ENCODE measurements around the gene UNC50.

The UNC50 gene

DNA sequence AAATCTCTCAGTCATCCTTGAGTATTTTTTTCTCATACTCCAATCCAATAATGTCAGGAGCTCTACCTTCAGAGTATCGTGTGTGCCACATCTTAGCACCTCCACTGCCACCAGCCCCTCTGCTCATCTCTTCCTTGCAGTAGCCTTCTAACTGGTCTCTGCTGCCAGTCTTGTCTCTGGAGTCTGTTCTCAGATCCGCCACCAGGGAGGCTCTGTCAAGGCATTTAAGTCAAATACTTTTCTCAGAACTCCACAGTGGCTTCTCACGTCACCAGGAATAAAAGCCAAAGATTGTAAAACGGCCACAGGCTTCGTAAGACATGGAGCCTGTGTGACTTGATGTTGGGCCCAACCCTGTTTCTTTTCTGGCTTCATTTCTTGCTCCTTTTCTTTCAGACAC, 7.1 kb downstream of the UNC50 start:
- no peak for DNase-seq

DNA sequence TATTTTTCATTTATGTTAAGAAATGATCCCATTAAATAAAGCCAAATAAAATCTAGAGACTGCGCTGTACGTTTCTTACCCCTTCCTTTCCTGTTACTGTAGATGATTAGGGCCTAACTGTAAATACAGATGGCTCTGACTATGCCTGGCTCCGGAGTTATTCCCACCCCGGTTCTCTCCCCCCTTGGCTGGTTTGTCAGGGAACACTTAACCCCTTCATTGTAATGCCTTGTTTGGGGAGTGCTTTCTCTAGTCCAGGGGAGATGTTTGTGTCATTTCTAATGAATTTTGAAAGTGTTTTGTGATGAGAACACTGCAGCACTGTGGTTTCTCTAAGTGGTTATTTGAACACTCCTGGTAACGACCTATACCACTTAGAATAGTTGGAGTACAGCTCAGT, 8.8 kb downstream of the UNC50 start:
- DNase-seq: no peak

DNA sequence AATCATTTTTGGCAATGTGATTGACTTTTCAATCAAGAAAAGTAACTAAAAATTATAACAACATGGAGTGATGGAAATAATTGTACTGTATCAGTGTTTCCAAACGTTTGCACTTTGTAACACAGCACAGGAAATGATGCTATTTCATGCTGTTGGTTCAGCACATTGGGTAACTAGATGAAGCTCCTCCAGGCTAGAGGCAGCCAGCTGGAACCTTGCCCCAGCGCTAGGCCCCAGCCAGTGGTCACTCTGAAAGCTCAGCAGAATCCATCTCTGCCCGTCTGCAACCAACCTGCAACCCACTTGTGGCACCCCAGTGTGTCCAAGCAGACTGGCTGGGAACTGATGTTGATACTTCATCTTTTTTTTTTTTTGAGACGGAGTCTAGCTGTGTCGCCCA, 15.3 kb downstream of the UNC50 start:
- DNase-seq: no peak

DNA sequence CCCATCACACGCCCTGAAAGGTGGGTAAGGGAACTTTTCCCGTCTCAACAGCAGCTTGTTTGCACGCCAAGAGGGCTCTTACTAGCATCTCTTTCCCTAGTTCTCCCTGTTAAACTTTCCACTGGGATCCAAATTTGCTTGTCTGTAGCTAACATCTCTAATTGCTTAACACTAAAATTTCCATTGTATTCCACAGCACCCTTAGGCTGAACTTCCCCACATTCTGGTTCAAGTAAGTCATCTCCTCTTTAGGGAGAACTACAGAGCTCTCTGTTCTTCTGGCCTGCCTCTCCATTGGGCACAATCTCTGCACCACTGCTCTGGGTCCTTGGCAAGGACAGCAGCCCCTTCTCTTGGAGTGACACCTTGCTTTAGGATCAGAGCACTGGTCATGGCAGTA, 24.0 kb downstream of the UNC50 start:
- no peak for DNase-seq

DNA sequence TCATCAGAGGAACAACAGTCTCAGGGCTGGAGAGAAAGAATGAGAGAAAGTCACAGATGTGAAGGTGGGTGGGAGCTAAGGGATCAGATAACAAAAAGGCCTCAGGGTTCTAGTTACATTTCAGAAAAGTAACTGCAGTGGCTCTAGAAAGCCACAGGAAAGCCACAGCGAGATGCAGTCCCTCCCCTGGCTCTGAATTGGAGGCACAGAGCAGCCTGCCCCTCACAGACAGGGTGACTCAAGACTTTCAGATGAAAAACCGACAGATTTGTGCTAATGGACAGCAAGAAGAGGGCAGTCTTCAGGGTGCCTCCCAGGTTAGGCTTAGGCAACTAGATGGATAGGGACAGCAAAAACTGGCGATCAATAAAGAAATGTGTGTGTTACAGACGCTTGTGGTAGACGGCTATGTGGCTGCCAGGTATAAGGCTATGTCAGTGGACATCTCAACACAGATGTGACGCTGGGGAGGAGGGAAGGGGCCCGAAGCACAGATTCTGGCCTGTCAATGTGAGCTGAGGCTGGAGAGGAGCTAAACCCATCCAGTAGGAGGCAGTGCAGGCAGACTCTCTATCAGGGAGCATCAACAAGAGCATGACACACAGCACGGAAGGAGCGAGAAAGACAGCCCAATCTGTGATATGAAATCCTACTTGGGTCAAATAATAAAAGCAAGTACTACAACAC, 26.2 kb downstream of the UNC50 start:
- peak; percentile 56 for DNase-seq

DNA sequence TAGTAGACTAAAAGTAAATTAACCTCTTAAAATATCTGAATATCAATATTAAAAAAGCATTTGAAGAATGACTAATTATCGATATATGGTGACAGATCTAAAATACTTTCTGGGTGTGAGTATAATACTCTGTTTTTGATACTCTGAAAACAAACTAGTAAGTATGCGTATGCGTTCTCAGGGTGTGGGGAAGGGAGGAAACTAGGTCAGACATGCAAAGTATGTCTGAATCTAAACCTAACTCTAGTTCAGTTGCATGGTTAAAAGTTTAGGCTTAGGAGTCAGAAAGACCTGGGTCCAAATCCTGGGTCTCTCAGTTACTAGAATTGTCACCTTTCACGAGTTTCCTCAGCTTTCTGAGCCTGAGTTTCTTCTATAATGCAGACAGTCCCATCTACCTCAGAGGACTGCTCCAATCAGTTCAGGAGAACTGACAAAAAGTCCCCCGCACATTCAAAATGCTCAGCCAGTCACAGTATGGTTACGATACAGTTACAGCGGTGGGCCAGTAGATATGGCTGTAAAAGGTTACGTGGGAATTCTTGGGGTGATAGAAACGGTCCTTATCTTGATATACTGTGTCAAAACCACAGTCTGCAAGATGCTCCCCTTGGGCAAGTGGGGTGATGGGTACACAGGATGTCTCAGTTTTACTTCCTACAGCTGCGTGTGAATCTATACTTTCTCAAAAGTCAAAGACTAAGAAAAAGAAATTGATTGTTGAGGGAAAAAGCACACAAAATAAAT, 29.2 kb downstream of the UNC50 start:
- DNase-seq: peak; percentile 51

DNA sequence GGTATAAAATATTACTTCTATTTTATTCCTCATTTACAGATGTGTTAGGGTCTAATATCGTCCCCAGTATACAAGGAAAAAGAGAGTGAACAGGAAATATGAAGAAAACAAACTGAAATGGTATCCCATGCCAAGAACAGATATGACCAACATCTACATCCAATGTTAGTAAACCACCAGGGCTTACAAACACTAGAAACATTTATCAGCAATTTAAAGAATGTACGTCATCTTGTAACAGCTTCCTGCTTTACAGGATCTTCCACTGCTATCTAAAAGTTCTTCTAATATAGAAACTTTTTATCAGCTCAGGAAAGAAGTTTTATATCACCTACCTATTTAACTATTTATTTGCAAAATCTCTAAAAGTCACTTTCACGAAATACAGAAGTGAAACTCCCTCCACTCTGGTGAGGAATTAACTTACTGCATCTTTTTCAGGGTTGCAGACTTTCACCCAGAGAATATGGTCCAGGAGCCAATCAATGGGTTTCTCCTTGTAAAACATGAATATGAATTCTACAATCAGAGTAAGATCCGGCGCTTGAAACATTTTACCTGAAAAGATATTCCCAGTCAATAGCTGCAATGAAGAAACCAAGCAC, 35.2 kb downstream of the UNC50 start:
- DNase-seq: no peak

DNA sequence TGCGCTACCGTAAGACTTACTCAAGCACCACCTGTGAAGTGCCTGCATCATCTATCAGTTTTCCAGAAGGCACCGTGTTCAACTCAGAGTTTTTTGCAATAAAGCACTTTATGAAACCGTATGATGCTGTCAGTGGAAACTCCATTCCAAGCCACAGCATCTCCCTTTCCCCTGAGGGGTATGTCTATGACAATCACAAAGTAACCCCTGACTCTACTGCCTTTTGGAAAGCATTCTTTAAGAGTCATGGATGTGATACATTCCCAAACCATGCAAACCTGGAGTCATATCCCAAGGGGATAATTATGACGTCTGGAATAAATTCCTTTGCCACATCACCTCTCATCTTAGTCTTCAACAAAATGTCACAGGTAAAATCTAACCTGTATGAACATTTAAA, 39.2 kb downstream of the UNC50 start:
- DNase-seq: no peak

DNA sequence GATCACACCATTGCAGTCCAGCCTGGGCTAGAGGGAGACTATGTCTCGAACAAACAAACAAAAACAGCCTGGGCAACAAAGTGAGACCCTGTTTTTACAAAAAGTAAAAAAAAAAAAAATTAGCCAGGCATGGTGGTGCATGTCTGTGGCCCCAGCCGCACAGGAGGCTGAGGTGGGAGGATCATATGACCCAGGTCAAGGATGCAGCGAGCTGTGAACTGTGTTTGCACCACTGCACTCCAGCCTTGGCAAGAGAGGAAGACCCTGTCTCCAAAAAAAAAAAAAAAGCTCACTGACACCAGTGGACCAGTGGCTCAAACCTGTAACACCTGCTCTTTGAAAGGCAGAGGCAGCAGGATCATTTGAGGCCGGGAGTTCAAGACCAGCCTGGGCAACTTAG, 40.1 kb downstream of the UNC50 start:
- no peak for DNase-seq

DNA sequence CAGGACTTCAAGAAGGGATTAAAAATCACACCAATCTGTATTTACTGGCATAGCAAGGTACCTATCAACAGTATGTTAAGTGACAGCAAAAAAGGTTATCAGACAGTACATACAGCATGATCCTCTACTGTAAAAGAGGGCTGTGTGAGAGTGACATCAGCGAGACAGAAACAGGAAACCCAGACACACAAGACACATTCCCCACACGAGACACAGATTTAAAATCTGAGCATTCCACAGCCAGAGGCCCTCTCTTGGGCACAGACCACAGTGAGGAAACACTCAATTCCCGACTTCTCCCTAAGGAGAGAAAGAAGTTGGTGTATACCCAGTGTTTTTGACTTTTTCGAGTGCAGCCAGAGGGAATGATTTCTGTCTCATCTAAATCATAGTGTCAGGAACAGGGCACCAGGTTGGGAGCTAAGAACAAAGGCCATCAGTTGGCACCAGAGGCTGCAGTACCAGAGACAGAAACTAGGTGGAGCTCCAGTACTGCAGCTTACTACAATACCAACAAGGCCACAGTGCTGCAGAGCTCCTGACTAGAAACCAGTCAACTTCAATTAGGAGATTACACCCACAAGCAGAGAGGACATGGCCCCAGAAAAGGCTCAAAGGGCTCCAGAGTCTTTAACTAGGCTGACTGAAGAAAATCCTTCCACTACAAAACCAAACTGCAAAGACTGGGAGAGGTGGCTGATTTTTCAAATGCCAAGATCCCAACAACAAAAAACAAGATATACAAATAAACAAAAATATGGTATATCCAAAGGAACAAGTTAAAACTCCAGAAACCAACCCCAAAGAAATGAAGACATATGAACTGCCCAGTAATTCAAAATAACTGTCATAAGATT, 41.0 kb downstream of the UNC50 start:
- DNase-seq: peak; percentile 82

DNA sequence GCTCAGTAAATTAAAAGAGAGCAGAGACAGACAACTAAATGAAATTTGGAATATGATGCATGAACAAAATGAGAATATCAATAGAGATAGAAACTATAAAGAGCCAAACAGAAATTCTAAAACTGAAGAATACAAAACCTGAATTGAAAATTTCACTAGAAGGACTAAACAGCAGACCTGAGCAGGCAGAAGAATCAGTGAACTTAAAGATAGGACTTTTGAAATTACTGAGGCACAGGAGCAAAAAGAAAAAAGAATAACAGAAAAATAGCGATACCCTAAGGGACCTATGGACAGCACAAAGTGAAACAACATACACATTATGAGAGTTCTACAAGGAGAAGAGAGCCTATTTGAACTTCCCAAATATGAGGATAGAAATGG, 41.6 kb downstream of the UNC50 start:
- no peak for DNase-seq

DNA sequence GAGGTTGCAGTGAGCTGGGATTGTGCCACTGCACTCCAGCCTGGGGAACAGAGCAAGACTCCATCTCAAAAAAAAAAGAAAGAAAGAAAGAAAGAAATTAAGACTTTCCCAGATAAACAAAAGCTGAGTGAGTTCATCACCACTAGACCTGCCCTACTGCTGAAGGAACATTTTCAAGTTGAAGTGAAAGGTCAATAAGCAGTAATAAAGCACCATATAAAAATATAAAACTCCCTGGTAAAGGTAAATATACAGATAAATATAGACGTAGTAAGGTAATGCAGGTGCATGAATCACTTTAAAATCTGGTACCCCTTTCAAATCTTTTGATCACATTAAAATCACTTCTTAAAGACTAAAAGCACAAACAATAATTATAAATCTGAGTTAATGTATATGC, 42.6 kb downstream of the UNC50 start:
- DNase-seq: no peak

DNA sequence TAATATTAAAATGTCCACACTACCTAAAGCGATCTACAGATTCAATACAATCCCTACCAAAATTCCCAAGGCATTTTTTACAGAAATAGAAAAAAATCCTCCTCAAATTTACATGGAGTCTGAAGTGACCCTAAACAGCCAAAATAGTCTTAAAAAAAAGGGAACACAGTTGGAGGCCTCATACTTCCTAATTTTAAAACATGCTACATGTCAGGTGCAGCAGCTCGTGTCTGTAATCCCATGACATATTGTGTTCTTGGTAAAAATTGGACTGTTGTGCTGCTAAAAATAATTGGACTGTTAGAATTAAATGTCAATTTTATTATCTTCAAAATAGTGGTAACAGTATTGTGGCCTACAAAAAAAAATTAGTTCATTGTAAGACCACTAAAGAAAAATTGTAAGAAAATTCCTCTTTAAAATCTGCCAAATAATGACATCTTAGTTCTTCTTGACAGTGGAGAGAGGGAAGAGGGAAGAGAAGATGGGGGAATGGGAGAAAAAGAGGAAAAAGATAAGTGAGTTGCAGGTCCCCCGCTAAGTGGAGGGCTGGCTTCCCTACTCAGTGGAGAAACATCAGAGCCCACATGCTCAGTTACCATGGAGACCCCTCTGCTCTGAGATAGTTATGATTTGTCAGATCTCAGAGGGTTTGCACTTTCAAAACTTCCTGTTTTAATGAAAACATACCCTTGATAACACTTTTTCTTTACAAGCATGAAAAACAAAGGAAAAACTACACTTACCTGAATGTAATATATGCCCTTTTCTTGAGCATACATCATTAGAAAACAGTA, 46.5 kb downstream of the UNC50 start:
- DNase-seq: no peak

DNA sequence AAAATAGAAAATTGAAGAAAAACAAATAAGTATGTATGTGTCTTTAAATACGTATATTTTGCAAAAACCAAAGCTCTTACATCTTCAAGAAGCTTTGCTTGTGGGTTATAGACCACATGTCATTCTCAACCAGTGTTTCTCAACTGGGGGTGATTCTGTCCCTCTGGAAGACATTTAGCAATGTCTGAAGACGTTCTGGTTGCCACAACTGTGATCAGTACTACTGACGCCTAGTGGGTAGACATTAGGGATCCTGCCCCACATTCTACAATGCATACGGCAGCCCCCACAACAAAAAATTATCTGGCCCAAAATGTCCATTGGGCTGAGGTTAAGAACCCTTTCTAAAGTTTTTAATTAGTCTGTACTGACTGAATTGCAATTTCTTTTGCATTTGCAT, 48.4 kb downstream of the UNC50 start:
- DNase-seq: no peak

DNA sequence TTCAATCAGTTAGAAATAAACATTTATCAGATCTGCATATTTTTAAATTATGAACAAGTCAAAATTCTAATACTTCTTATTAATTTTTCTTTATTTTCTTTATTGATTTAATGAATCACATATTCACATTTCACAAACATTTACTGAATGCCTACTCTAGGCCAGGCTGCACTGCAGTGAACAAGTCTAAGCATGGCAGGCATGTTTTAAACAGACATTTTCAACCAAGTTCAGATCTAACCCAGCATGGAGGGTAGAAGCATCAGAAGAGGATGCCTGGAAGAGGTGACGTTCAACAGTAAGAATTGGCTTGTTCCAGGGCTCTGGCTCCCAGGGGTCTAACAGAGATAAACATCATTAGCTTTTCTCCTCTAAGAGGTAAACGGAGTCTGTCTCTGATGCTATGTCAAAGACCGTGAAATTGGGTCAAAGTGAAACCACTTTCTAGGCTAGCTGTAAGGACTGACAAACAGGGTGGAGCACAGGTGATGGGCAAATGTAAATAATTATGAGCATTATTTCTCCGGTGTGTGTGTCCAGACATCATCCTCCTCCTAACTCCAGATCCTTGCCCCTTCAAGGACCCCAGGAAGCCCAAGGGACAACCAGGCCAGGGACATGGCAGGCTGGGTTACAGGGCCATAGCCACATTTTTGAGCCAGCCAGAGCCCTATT, 50.6 kb downstream of the UNC50 start:
- DNase-seq: no peak

DNA sequence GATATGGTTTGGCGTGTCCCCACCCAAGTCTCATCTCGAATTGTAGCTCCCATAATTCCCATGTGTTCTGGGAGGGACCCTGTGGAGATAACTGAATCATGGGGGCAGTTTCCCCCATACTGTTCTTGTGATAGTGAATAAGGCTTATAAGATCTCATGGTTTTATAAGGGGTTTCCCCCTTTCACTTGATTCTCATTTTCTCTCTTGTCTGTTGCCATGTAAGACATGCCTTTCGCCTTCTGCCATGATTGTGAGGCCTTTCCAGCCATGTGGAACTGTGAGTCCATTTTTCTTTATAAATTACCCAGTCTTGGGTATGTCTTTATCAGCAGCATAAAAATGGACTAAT, 51.1 kb downstream of the UNC50 start:
- DNase-seq: peak; percentile 30

DNA sequence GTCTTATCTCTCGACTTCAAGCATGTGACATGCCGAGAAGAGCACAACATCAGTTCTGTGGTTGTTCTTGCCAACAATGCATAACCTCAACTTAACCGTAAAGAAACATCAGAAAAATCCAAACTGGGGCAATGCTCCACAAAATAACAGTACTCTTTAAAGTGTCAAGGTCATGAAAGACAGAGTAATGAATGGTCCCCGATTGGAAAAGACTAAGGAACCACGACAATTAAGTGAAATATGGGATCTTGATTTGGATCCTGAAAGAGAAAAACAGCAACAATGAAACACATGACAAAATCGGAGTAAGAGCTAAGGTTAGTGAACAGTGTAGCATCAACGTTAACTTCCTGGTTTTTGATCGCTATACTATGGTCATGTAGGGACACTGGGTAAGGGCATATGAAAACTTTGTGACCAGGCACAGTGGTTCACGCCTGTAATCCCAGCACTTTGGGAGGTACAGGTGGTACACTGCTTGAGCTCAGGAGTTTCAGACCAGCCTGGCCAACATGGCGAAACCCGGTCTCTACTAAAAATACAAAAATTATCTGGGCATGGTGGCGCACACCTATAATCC, 55.2 kb downstream of the UNC50 start:
- no peak for DNase-seq

DNA sequence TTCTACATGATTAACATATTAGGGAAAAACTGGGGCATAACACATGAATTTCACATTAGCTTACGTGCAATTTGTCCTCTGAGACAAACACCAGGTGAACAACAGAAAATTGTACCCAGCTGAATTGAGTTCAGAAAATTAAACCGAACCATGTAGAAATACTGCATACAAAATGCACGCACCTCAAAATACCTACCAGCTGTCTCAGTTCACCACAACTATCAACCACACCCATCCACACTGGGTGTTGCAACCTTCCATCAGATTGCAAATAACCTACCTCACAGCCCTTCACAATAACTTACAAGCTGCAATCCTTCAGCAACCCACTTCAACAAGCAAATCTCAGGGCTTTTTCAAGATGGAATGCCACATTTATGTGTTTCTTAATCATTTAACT, 55.9 kb downstream of the UNC50 start:
- DNase-seq: peak; percentile 58

DNA sequence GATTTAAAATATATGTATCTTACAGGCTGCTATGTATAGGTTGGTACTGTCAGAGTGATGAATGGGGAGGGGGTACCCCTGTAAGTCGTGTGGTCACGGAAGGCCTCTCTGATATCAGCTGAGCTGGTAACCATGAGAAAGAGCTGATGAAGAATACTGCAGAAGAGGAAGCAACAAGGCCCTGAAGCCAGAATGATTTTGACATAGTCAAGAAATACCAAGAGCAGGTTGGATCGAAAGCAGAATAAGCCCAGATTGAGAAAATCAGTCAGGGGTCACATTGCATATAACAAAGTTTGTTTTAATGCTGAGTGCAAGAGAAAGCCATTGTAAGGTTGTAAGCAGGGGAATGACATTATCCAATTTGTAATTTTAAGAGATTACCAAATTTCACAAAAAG, 57.3 kb downstream of the UNC50 start:
- no peak for DNase-seq

Measured in activated naive CD4-positive, alpha-beta T cell treated with Interleukin-2 at 50 U/mL for 16 hours (primary cell).